ENCODE results near the gene TEDDM1.

Gene TEDDM1

GRCh38 chr1:182426442-182427430 is 26.3 kb upstream of the TEDDM1 start:
- TF ChIP-seq CTCF (conservative IDR thresholded peaks at IDR 0.05; ENCODE audit: low read depth, low read length) = no peak
- H3K4me3 ChIP-seq (ENCODE audit: low read length) = no peak overlapping the region
- DNase-seq (ENCODE audit: low read depth) = no peak

- H3K4me3 ChIP-seq (ENCODE audit: low read length) = no peak overlapping the region
- DNase-seq (ENCODE audit: low read depth) = no peak
- TF ChIP-seq CTCF (conservative IDR thresholded peaks at IDR 0.05; ENCODE audit: low read depth, low read length) = no peak
Observed at GRCh38 chr1:182415789-182416188, 15.3 kb upstream of the TEDDM1 start.

DNA sequence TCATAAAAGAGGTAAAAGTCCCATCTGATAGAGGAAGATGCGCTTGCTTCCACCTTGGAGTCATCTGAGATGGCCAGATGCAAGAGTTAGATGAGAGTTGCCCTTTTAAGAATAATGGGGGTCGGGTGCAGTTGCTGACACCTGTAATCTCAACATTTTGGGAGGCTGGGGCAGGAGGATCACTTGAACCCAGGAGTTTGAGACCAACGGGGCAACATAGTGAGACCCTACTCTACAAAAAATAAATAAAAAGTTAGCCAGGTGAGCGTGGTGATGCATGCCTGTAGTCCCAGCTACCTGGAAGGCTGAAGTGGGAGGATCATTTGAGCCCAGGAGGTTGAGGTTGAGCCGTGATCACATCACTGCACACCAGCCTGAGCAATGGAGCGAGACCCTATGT is 13.5 kb upstream of the TEDDM1 start:
- H3K4me3 ChIP-seq (ENCODE audit: low read length) = no peak overlapping the region
- no peak for TF ChIP-seq CTCF (conservative IDR thresholded peaks at IDR 0.05; ENCODE audit: low read depth, low read length)
- DNase-seq (ENCODE audit: low read depth) = no peak

DNA sequence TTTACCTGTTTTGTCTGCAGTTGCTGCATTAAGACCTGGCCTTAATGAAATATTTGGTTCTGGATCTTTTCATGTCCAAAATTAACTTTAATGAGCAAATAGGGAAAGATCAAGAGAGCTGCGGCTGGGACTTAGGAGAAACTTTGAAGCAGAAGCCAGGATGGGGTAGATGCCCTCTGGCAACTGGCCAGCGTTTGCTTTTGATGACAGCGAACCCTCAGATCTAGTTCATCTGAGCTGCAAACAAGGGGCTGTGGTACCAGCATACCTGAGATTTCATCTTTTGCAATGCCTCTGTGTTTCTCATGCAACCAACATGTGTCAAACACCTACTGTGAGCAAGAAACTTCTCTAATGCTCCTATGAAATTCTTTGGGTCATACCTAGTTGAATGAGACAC is 13.0 kb upstream of the TEDDM1 start:
- no peak for DNase-seq (ENCODE audit: low read depth)
- TF ChIP-seq CTCF (conservative IDR thresholded peaks at IDR 0.05; ENCODE audit: low read depth, low read length) = no peak
- no peak overlapping the region for H3K4me3 ChIP-seq (ENCODE audit: low read length)

DNA sequence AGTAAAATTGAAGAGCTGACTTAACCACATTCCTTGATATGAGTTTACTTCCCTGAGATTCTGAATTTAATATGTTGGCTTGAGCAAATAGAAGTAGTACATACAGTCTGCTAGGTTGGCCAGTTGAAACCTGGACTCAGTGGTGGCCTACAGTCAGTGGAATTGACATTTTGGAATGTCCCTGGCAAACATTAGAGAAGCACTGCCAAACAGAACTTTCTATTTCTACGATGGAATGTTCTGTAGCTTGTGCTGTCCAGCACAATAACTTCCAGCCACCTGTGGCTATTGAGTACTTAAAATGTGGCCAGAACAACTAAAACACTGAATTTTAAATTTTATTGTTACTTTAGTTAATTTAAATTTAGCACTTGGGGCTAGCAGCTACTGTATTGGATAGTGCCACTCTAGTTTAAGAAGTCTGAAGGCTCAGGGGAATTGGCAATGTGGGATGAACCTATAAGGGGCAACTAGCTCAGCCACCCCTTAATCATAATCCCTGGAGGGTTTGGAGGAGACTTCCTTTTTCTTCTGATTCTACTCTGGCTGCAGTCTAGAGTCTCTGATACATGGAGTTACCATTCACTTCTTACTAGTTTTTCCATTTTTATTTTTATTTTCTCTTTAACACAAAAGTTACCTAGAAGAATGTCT is 10.3 kb upstream of the TEDDM1 start:
- H3K4me3 ChIP-seq (ENCODE audit: low read length) = no peak overlapping the region
- TF ChIP-seq CTCF (conservative IDR thresholded peaks at IDR 0.05; ENCODE audit: low read depth, low read length) = no peak
- no peak for DNase-seq (ENCODE audit: low read depth)

DNA sequence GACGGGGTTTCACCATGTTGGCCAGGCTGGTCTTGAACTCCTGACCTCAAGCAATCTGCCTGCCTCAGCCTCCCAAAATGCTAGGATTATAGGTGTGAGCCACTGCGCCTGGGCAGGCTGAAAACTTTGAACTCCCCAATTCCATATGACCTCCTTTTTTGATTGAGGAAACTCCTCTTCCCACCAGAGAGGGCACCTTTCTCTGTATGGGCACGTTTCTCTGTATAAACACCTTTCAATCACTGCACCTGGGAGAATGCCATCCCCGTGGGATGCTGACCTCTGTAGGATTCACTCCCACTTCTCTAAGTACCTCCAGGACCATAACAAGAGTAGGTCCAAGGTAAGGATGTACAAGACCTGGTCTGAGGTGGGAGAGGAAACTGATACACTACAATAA is 9.7 kb upstream of the TEDDM1 start:
- no peak for TF ChIP-seq CTCF (conservative IDR thresholded peaks at IDR 0.05; ENCODE audit: low read depth, low read length)
- no peak for DNase-seq (ENCODE audit: low read depth)
- H3K4me3 ChIP-seq (ENCODE audit: low read length) = no peak overlapping the region
